RWPE2 (cell line): ENCODE results near the gene FNBP1L.

Experiments used
- ATAC-seq: fragments of 200-7000 bp; cut with Tn5 transposase; 3 replicates; pipeline ENCODE4 v1.9.1; 2021; ENCODE audit warnings: low read depth
- DNase-seq: peaks from one replicate; pipeline ENCODE4 v3.0.0-alpha.2; 2020; ENCODE audit warnings: low spot score
- H3K27ac ChIP-seq: fragments of 450-650 bp; 2 replicates; pipeline ENCODE4 v1.5.1; 2017; ENCODE audit warnings: mild to moderate bottlenecking; ENCODE audit not compliant: poor library complexity, severe bottlenecking
- H3K27me3 ChIP-seq: fragments of 250-450 bp; sonication (Bioruptor Pico); 2 replicates; pipeline ENCODE4 v1.5.1; 2021; ENCODE audit warnings: mild to moderate bottlenecking, moderate library complexity; ENCODE audit not compliant: insufficient read depth, poor library complexity, severe bottlenecking
- H3K36me3 ChIP-seq: fragments of 250-450 bp; sonication (Bioruptor Pico); 2 replicates; pipeline ENCODE4 v1.5.1; 2020; ENCODE audit warnings: low read depth, mild to moderate bottlenecking, moderate library complexity
- H3K4me1 ChIP-seq: fragments of 250-450 bp; sonication (Bioruptor Pico); 2 replicates; pipeline ENCODE4 v1.5.1; 2021; ENCODE audit warnings: mild to moderate bottlenecking, moderate library complexity; ENCODE audit not compliant: insufficient read depth, poor library complexity, severe bottlenecking
- H3K4me3 ChIP-seq: fragments of 250-450 bp; sonication (Bioruptor Pico); 2 replicates; pipeline ENCODE4 v1.5.1; 2021; ENCODE audit warnings: mild to moderate bottlenecking, moderate library complexity; ENCODE audit not compliant: severe bottlenecking
- H3K9me3 ChIP-seq: fragments of 250-450 bp; sonication (Bioruptor Pico); 2 replicates; pipeline ENCODE4 v1.5.1; 2021; ENCODE audit warnings: mild to moderate bottlenecking, moderate library complexity; ENCODE audit not compliant: severe bottlenecking
- TF ChIP-seq, protein P1 (sequence below): fragments of 450-650 bp; IDR thresholded peaks from one replicate; pipeline ENCODE4 v1.5.1; 2017; ENCODE audit warnings: mild to moderate bottlenecking, moderate library complexity; ENCODE audit not compliant: poor library complexity, severe bottlenecking

Gene FNBP1L

DNA sequence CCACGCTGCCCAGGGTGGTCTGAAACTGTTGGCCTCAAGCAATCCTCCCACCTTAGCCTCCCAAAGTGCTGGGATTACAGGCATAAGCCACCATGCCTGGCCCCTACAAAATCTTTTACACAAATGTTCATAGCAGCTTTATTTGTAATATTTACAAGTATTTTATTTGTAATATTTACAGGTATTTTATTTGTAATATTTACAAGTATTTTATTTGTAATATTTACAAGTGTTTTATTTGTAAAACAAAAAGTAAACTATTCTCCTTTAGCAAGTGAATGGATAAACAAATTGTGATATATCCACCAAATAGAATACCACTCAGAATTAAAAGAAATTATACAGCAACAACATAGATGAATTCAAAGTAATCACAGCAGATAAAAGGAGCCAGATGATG lies 11.4 kb upstream of the FNBP1L start:
- TF ChIP-seq, protein P1, sequence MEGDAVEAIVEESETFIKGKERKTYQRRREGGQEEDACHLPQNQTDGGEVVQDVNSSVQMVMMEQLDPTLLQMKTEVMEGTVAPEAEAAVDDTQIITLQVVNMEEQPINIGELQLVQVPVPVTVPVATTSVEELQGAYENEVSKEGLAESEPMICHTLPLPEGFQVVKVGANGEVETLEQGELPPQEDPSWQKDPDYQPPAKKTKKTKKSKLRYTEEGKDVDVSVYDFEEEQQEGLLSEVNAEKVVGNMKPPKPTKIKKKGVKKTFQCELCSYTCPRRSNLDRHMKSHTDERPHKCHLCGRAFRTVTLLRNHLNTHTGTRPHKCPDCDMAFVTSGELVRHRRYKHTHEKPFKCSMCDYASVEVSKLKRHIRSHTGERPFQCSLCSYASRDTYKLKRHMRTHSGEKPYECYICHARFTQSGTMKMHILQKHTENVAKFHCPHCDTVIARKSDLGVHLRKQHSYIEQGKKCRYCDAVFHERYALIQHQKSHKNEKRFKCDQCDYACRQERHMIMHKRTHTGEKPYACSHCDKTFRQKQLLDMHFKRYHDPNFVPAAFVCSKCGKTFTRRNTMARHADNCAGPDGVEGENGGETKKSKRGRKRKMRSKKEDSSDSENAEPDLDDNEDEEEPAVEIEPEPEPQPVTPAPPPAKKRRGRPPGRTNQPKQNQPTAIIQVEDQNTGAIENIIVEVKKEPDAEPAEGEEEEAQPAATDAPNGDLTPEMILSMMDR = no peak
- no peaks in the 10 kb centered on the region for H3K36me3 ChIP-seq
- H3K4me3 ChIP-seq = no peak overlapping the region
- no peaks in the 10 kb centered on the region for H3K9me3 ChIP-seq
- peaks cover 5% of the 10 kb centered on the region for H3K4me1 ChIP-seq
- H3K27ac ChIP-seq = no peak overlapping the region
- no peaks in the 10 kb centered on the region for H3K27me3 ChIP-seq
- no peak for ATAC-seq
- no peak for DNase-seq

DNA sequence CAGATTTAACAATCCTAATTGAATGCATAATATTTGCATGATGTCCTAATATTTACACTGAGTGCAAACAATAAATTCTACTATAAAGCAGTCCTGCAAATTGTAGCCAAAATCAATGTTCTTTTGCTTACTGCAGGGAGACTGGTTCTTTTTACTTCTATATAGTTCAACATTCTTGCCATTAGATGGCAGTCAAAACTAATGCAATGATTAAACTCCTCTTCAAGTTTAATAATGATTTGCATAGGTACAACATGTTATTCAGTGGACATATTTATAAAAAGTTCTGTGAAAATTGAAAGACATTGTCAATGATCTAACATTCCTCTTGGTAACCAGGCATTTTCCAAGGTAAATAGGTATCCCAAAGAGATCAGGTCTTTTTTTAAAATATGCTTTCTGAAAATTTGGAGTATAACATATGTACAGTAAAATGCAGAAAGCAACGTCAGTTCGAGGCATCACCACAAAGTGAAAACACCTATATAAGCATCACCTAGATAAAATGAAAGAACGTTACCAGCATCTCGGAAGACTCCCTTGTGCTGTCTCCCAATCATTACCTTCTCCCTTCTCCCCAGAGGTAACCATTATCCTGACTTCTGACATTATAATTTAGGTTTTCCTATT lies 9.8 kb upstream of the FNBP1L start:
- no peaks in the 10 kb centered on the region for H3K36me3 ChIP-seq
- H3K27me3 ChIP-seq = no peaks in the 10 kb centered on the region
- H3K9me3 ChIP-seq = no peaks in the 10 kb centered on the region
- H3K27ac ChIP-seq = no peak overlapping the region
- ATAC-seq (peak; percentile 66; the same call in 2 of the 3 replicates), DNase-seq (no peak)
- peaks cover 17% of the 10 kb centered on the region for H3K4me1 ChIP-seq
- no peak overlapping the region for H3K4me3 ChIP-seq
- TF ChIP-seq, protein P1 = peak; percentile 91

DNA sequence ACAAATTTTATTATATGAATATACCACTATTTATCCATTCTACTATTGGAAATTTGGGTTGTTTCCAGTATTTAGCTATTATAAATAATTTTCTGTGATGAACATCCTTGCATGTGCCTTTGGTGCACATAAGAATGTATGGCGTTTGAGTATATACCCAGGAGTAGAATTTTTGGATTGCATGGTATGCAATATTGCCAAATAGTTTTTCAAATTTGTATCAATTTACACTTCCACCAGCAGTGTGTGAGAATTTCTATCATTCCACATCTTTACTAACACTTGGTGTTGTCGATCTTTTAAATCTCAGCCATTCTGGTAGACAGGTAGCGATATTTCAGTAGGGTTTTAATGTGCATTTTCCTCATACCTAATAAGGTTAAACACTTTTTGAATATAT lies 9.2 kb upstream of the FNBP1L start:
- H3K4me1 ChIP-seq = peaks cover 17% of the 10 kb centered on the region
- TF ChIP-seq, protein P1 = no peak
- no peak overlapping the region for H3K4me3 ChIP-seq
- no peak for DNase-seq
- no peaks in the 10 kb centered on the region for H3K36me3 ChIP-seq
- H3K27me3 ChIP-seq = no peaks in the 10 kb centered on the region
- H3K9me3 ChIP-seq = no peaks in the 10 kb centered on the region
- H3K27ac ChIP-seq = no peak overlapping the region
- no peak for ATAC-seq

DNA sequence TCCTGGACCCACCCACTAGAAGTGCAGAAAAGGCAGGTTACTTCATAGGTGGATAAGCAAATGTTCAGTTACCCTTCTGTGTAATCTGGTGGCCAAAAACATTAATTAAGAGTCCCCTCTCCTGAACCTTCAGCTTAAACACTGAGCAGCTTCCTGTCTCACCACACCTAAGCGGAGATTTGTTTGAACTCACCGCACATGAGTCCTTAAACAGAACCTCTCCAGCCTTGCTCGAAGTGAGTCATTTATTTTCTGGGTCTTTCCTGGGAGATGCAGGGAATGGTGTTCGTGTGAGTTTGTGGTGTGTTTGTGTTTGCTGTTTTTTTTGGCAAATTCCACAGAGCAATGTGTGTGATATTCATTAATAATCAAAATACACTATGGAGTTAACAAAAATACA lies 7.6 kb upstream of the FNBP1L start:
- Histone ChIP-seq H3K4me3 (no peak overlapping the region), H3K9me3 (no peaks in the 10 kb centered on the region), H3K27me3 (no peaks in the 10 kb centered on the region), H3K36me3 (no peaks in the 10 kb centered on the region), H3K4me1 (peaks cover 17% of the 10 kb centered on the region), H3K27ac (no peak overlapping the region)
- DNase-seq = no peak
- ATAC-seq = no peak
- TF ChIP-seq, protein P1 = no peak

DNA sequence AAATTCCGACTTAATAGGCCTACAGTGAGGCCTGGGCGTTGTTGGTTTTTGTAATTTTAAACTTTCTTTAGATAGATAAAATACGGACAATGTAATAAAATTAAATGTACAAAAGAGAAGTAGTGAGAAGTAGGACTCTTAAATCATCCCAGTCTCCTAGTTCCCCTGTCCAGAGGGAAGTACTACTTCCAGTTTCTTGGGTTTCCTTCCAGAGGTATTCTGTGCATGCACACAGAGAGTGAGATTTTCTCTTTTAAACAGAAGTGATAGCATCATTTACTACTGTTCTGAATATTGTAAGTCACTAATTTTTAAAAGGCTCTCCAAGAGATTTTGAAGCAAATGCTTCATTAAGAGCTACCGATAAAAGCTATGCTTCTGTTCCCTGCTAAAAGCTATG lies 7.2 kb upstream of the FNBP1L start:
- H3K36me3 ChIP-seq = no peaks in the 10 kb centered on the region
- H3K4me1 ChIP-seq = peaks cover 17% of the 10 kb centered on the region
- TF ChIP-seq, protein P1 = no peak
- H3K9me3 ChIP-seq = no peaks in the 10 kb centered on the region
- no peaks in the 10 kb centered on the region for H3K27me3 ChIP-seq
- H3K27ac ChIP-seq = no peak overlapping the region
- ATAC-seq (no peak), DNase-seq (no peak)
- no peak overlapping the region for H3K4me3 ChIP-seq
